ENCODE measurements around the gene SESTD1.

Gene SESTD1

DNA sequence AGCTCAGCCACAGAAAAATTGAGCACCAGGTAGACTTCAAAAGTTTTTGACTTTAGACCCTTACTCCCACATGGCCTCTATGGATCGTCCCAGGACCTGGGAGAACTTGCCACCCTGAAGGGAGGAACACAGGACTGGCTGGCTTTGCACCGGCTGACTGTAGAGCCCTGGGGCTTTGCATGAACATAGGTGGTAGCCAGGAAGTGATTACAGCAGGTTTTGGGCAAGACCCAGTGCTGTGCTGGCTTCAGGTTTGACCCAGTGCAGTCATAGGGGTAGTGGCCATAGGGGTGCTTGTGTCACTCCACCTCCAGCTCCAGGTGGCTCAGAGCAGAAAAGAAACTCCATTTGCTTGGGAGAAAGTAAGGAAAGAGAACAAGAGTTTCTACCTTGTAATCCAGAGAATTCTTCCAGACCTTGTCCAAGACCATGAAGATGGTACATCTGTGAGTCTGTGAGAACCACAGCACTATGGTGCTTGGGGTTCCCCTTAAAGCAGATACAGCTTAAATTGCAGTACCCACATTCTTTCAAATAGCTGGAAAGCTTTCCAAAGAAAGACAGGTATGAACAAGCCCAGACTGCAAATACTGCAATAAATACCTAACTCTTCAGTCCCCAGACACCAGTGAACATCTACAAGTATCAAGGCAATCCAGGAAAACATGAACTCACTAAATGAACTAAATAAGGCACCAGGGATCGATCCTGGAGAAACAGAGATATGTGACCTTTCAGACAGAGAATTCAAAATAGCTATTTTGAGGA lies 13.0 kb upstream of the SESTD1 start:
- Histone ChIP-seq H2AFZ (ENCODE audit: low read length) (no peak overlapping the region), H3K27ac (ENCODE audit: low read depth, low read length, poor library complexity, severe bottlenecking) (no peak overlapping the region), H4K20me1 (ENCODE audit: insufficient read depth, low read length) (no peaks in the 10 kb centered on the region), H3K4me3 (ENCODE audit: low read depth, low read length, poor library complexity, severe bottlenecking) (no peak overlapping the region), H3K4me1 (ENCODE audit: insufficient read depth, low read length, severe bottlenecking) (peaks cover 20% of the 10 kb centered on the region), H3K36me3 (ENCODE audit: insufficient read depth, low read length) (no peaks in the 10 kb centered on the region), H3K4me2 (ENCODE audit: low read length) (no peak overlapping the region), H3K9me2 (ENCODE audit: low read depth, low read length) (no peaks in the 10 kb centered on the region), H3K9me3 (ENCODE audit: low read length) (no peaks in the 10 kb centered on the region), H3K27me3 (ENCODE audit: insufficient read depth, low read length) (no peaks in the 10 kb centered on the region), H3F3A (ENCODE audit: insufficient read depth, low read length) (no peaks in the 10 kb centered on the region), H3K9ac (ENCODE audit: low read length) (no peak overlapping the region), H3K79me2 (ENCODE audit: insufficient read depth, low read length) (no peaks in the 10 kb centered on the region)
- no peak for TF ChIP-seq EZH2 (IDR thresholded peaks at IDR 0.05; ENCODE audit: borderline replicate concordance, low read length)
- TF ChIP-seq, protein P1, sequence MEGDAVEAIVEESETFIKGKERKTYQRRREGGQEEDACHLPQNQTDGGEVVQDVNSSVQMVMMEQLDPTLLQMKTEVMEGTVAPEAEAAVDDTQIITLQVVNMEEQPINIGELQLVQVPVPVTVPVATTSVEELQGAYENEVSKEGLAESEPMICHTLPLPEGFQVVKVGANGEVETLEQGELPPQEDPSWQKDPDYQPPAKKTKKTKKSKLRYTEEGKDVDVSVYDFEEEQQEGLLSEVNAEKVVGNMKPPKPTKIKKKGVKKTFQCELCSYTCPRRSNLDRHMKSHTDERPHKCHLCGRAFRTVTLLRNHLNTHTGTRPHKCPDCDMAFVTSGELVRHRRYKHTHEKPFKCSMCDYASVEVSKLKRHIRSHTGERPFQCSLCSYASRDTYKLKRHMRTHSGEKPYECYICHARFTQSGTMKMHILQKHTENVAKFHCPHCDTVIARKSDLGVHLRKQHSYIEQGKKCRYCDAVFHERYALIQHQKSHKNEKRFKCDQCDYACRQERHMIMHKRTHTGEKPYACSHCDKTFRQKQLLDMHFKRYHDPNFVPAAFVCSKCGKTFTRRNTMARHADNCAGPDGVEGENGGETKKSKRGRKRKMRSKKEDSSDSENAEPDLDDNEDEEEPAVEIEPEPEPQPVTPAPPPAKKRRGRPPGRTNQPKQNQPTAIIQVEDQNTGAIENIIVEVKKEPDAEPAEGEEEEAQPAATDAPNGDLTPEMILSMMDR (IDR thresholded peaks at IDR 0.05; ENCODE audit: low read length): no peak

DNA sequence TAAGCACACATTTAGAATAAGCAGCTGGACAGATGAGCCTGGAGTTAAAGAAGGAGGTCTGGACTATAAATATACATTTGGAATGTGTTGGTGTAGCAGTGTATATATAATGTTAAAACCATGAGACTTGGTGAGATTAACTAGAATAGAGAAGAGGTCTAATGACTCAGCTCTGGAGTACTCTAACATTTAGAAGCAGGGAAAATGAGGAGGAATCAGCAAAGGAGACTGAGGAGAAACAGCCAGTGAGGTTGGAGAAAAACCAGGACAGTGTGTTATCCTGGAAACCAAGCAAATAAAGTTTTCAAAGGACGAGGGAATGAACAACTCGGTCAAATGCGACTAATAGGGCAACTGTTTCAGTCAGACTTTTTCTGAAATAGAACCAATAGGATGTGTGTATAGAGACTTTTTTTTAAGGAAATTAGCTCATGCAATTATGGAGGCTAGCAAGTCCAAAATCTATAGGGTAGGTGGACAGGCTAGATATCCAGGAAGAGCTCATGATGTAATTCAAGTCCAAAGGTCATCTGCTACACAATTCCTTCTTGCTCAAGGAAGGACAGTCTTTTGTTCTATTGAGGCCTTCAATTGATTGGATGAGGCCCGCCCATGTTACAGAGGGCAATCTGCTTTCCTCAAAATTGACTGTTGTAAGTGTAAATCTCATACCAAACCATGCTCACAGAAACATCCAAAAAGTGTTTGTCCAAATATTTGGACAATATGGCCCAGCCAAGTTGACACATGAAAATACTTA lies 10.8 kb upstream of the SESTD1 start:
- Histone ChIP-seq H3K4me1 (ENCODE audit: insufficient read depth, low read length, severe bottlenecking) (peaks cover 20% of the 10 kb centered on the region), H3K9me3 (ENCODE audit: low read length) (no peaks in the 10 kb centered on the region)

DNA sequence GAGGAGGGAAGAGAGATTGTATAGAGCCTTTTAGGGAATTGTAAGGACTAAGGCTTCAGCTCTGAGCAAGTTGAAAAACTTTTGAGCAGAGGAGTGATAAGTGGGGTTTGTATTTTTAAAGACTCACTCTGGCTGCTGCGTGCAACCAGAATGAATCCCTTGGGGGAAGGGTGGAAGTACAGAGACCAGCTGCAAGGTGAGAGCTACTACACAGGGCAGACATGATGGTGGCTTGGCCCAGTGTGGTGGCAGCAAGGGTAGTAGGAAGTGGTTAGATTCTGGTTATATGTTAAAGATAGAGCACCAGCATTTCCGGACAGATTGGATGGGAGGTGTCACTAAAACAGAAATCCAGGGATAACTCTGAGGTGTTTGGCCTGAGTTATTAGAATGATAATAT lies 10.1 kb upstream of the SESTD1 start:
- Histone ChIP-seq H3K4me2 (ENCODE audit: low read length) (no peak overlapping the region; the same call in 1 of the 2 replicates), H3K4me1 (ENCODE audit: insufficient read depth, low read length, severe bottlenecking) (peaks cover 20% of the 10 kb centered on the region), H4K20me1 (ENCODE audit: insufficient read depth, low read length) (no peaks in the 10 kb centered on the region), H3F3A (ENCODE audit: insufficient read depth, low read length) (no peaks in the 10 kb centered on the region), H3K9me3 (ENCODE audit: low read length) (no peaks in the 10 kb centered on the region), H3K9me2 (ENCODE audit: low read depth, low read length) (no peaks in the 10 kb centered on the region), H3K4me3 (ENCODE audit: low read depth, low read length, poor library complexity, severe bottlenecking) (no peak overlapping the region), H3K79me2 (ENCODE audit: insufficient read depth, low read length) (no peaks in the 10 kb centered on the region), H3K36me3 (ENCODE audit: insufficient read depth, low read length) (no peaks in the 10 kb centered on the region), H3K9ac (ENCODE audit: low read length) (no peak overlapping the region), H2AFZ (ENCODE audit: low read length) (peak overlapping the region; percentile 72; the same call in 1 of the 2 replicates), H3K27me3 (ENCODE audit: insufficient read depth, low read length) (no peaks in the 10 kb centered on the region), H3K27ac (ENCODE audit: low read depth, low read length, poor library complexity, severe bottlenecking) (no peak overlapping the region)
- TF ChIP-seq EZH2 (IDR thresholded peaks at IDR 0.05; ENCODE audit: borderline replicate concordance, low read length): no peak
- TF ChIP-seq, protein P1 (IDR thresholded peaks at IDR 0.05; ENCODE audit: low read length): no peak

More for the DNA sequence above, 10.8 kb upstream of the SESTD1 start:
- Histone ChIP-seq H3K36me3 (ENCODE audit: insufficient read depth, low read length) (no peaks in the 10 kb centered on the region), H3K9ac (ENCODE audit: low read length) (no peak overlapping the region), H3F3A (ENCODE audit: insufficient read depth, low read length) (no peaks in the 10 kb centered on the region), H3K27me3 (ENCODE audit: insufficient read depth, low read length) (no peaks in the 10 kb centered on the region), H3K4me2 (ENCODE audit: low read length) (no peak overlapping the region), H3K4me3 (ENCODE audit: low read depth, low read length, poor library complexity, severe bottlenecking) (no peak overlapping the region), H4K20me1 (ENCODE audit: insufficient read depth, low read length) (no peaks in the 10 kb centered on the region), H3K9me2 (ENCODE audit: low read depth, low read length) (no peaks in the 10 kb centered on the region), H2AFZ (ENCODE audit: low read length) (peak overlapping the region; percentile 72; the same call in 1 of the 2 replicates), H3K79me2 (ENCODE audit: insufficient read depth, low read length) (no peaks in the 10 kb centered on the region), H3K27ac (ENCODE audit: low read depth, low read length, poor library complexity, severe bottlenecking) (no peak overlapping the region)
- no peak for TF ChIP-seq EZH2 (IDR thresholded peaks at IDR 0.05; ENCODE audit: borderline replicate concordance, low read length)
- TF ChIP-seq, protein P1 (IDR thresholded peaks at IDR 0.05; ENCODE audit: low read length): no peak

Measured in OCI-LY1 (cell line).